GM18507 (cell line): ENCODE results near the gene PLPPR2.
"Not testable (repeated sequence)": the region's sequence is repeated elsewhere in the genome, so short reads cannot be mapped to it uniquely, and the experiment has no call there.

Experiments
- DNase-seq: peaks from one replicate; pipeline ENCODE4 v3.0.0; 2011; ENCODE audit warnings: low read depth; ENCODE audit not compliant: insufficient read length; ENCODE audit errors: extremely low spot score
- FAIRE-seq: peaks from 2 replicates; lab custom pipeline; 2011; peaks lifted over from hg19 to GRCh38; lab: Jason Lieb, UNC

PLPPR2 gene

DNA sequence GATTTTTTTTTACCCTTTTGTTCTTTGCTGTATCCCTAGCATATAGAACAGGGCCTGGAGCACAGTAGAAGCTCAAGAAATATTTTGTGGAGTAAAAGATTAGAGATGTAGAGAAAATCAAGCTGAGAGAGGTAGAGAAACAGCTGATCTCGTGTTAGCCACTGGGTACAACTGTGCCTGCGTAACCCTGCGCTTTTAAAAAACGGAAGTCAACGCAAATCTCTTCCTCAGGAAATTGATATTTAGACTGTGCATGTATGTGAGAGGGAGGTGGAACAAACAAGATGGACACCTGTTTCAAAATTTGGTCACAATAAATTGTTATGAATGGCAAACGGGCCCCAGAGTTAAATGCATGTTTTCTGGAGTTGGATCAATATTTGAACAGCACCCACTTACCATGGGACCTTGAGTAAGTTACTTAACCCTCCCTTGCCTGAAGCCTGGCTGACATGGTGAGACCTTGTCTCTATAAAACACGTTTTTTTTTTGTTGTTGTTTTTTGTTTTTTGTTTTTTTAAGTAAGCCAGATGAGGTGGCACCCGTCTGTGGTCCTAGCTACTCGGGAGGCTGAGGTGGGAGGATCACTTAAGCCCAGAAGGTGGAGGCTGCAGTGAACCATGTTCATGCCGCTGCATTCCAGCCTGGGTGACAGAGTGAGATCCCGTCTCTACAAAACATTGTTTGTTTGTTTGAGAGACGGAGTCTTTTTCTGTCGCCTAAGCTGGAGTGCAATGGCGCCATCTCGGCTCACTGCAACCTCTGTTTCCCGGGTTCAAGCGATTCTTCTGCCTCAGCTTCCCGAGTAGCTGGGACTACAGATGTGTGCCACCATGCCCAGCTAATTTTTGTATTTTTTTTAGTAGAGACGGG lies 32.2 kb downstream of the PLPPR2 start:
- FAIRE-seq (no peak), DNase-seq (no peak)

DNA sequence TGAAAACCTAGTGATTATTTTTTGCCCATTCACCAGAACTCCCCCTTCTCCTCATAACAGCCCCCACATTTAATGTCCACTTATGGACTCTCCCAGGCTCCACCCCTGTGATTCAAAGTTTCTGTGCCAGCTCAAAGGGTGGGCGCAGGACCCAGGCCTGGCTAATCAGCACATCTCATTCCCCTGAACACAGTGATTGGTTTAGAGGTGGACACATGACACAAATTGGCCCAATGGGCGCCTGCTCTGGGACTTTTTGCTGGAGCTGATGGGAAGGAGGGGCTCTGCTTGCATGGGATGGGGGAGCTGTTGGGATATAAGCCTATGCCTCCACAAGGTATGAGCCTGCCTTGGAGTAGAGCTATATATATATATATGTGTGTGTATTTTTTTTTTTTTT lies 35.1 kb downstream of the PLPPR2 start:
- no peak for FAIRE-seq

DNA sequence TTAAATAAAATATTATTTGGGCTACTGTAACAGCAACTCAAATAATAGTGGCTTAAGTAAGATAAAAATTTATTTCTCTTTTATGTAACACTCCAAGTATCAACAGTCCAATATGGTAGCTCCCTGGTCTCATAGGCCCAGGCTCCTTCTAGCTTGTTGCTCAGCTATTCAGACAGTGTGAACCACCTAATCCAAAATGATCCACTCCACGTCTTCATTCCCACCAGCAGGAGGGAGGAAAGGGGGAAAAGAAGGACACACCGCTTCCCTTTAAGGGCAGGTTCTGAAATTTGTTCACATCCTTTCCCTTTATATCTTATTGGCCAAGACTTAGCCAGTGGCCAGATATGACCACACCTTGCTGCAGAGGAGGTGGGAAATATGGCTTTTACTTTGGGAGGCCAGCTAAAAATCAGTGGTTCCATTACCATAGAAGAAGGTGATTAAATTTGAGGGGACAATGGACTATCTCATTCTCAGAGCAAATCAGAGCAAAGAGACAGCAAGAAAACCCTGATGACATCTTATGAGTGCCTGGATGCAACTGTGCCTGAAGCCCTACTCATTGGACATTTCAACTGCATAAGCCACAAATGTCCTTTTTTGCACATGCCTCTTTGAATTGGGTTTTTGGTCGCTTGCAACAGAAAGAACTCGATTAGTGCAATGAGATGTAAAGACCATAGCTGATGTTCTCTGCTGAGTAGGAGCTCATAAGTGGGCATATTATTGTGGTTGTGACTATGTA lies 35.9 kb downstream of the PLPPR2 start:
- DNase-seq (no peak), FAIRE-seq (no peak)

More for the DNA sequence above, 35.1 kb downstream of the PLPPR2 start:
- DNase-seq: no peak

DNA sequence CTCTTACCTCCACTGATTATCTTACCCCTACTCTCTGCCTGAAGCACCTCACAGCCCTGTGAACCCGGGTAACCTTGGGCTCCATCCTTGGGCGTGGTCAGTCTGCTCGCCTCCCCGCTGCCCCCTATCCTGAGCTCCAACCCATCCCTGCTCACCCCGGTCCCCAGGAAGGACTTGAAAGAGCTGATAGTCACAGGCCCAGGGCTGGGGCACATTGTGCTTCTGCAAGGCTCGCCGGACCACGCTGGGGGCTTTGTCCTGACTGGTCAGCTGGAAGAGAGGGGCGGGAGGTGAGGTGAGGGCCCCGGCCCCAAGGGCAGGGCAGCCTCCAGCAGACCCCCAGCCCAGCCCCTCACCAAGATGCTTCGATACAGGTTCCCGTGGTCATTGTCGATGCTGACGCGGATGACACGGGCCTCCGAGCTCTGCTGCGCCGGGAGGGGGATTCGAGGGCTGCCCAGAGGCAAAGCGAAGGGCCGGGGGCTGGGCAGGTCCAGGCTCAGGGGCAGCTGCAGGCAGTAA lies 41.9 kb downstream of the PLPPR2 start:
- FAIRE-seq (no peak), DNase-seq (no peak)

DNA sequence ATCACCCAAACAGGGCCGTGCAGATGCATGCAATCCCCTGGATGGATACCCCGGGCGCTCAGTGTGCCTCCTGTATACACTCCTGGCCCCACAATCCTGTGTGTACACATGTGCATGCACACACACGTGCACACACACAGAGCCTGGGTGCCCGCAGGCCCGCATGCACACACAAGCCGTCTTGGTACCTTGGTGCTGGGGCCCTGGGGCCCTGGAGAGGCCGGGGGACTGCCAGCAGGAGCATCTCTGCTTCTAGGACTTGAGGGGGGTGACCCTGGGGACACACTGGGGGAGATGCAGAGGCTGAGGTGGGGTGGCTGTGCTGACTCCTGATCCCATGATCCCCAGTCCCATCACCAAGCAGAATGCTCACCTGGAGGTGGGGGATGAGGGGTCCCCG lies 44.4 kb downstream of the PLPPR2 start:
- DNase-seq (no peak), FAIRE-seq (no peak)

DNA sequence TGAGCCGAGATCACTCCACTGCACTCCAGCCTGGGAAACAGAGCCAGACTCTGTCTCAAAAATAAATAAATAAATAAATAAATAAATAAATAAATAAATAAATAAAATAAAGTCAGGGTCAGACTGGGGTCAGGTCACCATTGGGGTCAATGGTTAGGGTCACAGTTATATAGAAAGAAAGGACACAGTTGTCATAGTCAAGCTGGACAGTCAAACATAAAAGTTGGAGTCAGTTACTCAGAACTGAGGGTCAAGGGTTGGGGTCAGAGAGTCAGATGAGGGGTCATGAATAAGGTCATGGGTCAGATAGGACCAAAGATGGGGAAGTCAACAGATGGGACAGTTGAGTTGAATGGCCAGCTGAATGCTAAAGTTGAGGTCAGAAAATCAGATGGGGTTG lies 45.6 kb downstream of the PLPPR2 start:
- FAIRE-seq: no peak
- DNase-seq: no peak

DNA sequence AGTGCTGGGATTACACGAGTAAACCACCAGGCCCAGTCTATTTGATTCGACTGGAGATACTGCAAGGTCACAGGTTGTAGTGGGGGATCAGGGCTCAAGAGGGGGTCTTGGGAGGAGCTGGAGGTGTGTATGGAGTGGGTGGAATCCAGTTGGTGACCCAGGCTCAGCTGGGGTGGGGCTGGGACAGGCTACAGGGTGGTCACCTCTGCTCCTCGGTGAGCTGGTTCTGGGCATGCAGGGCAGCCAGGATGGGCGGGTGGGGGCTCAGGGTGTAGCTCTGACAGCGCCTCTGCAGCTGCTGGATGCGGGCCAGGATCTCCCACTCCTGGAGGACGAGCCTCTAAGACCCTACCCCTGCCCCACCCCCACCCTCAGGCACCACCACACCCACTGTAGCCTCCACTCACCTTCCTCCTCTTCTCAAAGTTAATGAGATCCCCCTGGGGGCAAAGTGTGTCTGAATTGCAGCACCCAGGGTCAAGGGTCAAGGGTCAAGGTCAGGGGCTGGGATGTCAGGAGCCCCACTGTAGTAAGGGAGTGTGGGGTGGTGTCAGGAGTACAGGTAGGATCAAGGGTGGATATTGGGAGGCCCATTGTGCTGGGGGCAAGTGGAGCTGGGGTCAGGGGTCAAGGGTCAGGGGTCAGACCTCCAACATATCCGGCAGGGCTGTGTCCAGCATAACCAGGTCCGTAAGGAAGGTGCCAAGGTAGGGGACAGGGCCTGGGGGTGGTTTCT lies 46.7 kb downstream of the PLPPR2 start:
- DNase-seq: no peak
- no peak for FAIRE-seq

DNA sequence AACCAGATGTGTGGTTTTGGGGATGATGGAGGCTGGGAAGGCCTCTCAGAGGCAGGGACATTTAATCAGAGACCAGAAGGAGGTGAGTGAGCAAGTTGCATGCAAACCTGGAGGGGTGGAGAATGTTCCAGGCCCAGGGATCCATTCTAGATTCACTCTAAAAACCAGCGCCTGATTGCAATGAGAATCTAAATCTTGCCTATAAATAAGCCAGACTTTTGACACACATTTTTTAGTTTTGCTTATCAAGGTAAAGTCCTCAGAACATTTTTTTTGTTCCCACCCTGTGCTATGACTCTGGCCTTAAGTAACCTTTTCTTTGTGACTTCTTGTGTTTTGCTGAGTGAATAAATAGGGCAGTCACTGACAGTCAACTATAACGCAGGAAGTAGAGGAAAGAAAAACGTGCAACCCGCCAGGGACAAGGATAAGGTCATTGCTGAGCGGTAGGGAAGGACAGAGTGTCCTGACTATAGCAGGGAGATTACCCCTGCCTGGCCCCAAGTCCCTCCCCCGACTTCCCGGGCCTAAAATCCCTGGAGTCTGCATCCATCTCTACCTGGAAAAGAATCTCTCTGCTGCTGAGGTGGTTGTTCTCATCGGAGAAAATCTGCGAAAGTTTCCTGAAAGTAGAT lies 49.5 kb downstream of the PLPPR2 start:
- DNase-seq: no peak
- no peak for FAIRE-seq

DNA sequence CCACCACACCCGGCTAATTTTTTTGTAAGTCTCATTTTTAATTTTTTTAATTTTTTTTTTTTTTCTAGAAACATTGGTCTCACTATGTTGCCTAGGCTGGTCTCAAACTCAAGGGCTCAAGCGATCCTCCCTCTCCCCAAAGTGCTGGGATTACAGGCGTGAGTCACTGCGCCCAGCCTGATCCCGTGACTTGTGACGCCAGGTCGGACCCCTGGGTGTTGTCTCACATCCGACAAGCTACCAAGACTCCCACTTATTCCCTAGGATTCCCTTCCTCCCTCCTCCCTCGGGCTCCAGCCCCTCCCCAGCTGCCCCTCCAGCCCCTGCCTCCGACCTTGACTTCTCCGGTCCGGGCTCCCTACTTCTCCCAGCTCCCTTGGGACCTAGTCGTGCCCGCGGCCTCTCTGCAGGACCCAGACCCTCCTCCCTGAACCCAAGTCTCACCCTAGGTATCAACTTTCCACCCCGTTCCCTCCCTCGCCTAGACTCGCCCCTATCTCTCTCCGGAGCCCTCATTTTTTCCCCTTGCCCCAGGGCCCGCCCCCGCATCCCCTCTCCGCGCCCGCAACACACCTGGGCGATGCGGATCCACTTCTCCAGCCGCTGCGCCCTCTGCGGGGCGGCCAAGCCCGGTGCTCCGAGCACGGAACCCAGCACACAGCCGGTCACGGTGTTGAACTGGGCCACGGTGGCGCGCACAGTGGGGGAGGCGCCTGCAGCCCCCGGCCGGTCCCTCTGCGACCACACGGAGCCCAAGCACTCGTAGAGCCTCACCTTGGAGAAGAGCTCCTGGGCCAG lies 50.8 kb downstream of the PLPPR2 start:
- DNase-seq (no peak), FAIRE-seq (no peak)

DNA sequence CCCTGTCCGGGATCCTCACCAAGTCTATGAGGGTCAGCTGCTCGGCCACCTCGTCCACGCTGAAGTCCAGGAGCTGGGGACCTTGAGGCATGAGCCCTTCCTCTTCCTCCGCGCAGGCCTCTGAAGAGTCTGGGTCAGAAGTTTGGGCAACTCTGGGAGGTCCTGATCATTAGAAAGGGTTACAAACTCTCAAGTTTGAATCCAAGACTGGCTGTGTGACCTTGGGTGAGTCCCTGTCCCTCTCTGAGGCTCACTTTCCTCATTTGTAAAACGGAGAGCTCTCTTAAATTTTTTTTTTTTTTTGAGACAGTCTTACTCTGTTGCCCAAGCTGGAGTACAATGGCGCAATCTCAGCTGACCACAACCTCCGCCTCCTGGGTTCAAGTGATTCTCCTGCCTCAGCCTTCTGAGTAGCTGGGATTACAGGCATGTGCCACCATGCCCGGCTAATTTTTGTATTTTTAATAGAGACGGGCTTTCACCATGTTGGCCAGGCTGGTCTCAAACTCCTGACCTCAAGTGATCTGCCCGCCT lies 51.5 kb downstream of the PLPPR2 start:
- DNase-seq, FAIRE-seq: not testable (repeated sequence)

DNA sequence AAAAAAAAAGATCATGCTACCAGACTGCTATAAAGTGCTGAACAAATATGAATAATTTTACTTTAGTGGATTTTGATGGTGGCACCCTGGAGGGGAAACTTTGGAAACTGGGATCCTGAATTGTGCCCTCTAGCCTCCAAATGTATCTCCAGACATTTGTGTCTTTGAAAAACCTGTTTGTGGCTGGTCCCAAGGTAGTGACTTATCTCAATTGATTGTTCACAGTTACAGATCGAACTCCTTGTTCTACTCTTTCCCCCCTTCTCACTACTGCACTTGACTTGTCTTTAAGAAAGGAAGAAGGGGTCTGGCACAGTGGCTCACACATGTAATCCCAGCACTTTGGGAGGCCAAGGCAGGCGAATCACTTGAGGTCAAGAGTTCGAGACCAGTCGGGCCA lies 53.4 kb downstream of the PLPPR2 start:
- FAIRE-seq (no peak), DNase-seq (no peak)

DNA sequence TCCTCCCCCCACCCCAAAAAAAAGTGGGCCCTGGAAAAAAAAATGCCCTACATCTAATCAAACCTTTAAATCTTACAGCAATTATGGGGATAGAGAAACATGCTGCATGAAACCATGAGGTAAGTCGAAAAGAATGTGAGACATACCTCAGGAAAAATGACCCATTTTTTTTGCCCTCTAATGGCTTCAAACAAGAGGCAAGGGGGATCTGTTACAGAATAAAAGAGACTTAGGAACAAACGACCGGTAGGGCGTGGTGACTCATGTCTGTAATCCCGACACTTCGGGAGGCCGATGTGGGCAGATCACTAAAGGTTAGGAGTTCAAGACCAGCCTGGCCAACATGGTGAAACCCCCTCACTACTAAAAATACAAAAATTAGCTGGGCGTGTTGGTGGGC lies 55.5 kb downstream of the PLPPR2 start:
- no peak for FAIRE-seq
- DNase-seq: no peak

DNA sequence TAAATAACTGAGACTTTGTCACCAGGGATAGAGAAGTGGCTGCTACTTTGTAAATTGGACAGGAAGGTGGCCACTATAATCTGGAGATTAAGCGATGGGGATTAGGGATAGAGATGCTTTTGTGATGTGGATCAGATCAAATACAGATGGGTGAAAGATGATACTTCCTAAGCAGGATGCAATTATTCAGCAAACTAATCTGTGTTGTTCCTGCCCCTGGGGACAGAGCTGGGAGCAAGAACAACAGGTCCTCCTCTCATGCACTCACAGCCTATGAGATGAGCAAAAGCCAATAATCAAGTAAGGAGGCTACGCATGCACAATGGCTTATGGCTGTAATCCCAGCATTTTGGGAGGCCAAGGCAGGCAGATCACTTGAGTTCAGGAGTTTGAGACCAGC lies 59.3 kb downstream of the PLPPR2 start:
- DNase-seq (no peak), FAIRE-seq (no peak)
